Measurements from ENCODE around the gene SORBS1. TPM values are rescaled to one million over a fixed set of nuclear protein-coding genes. Genes with fewer than 3 reads are reported as not detected.

Gene SORBS1
- total and polyA plus RNA-seq, 4 donors = 13.1 to 68.9 (median 44.0) TPM

- Histone ChIP-seq H3K27me3 (ENCODE audit: control insufficient read depth in 3 of 3, insufficient read depth in 3 of 3, low read length in 2 of 3) (no peaks in the 10 kb centered on the region), H3K36me3 (ENCODE audit: control insufficient read depth in 4 of 4, insufficient read depth in 4 of 4, low read length in 4 of 4) (peaks cover 4 to 26% (median 19%) of the 10 kb centered on the region in 4 donors), H3K9ac (ENCODE audit: insufficient read depth in 1 of 2, low read length in 2 of 2) (no peak overlapping the region), H3K4me3 (no peak overlapping the region), H3K9me3 (ENCODE audit: control insufficient read depth in 4 of 4, insufficient read depth in 3 of 4, low read length in 3 of 4) (no peaks in the 10 kb centered on the region), H3K4me1 (ENCODE audit: control insufficient read depth in 5 of 5, insufficient read depth in 5 of 5, low read length in 5 of 5) (peaks cover 0 to 31% (median 18%) of the 10 kb centered on the region in 5 donors), H3K27ac (ENCODE audit: low read depth in 1 of 2, low read length in 1 of 2) (no peak overlapping the region)
- DNase-seq = no peak
- WGBS, 2 donors = 95% methylated on average over 3 of the region's 3 CpGs
- TF ChIP-seq, protein P1, sequence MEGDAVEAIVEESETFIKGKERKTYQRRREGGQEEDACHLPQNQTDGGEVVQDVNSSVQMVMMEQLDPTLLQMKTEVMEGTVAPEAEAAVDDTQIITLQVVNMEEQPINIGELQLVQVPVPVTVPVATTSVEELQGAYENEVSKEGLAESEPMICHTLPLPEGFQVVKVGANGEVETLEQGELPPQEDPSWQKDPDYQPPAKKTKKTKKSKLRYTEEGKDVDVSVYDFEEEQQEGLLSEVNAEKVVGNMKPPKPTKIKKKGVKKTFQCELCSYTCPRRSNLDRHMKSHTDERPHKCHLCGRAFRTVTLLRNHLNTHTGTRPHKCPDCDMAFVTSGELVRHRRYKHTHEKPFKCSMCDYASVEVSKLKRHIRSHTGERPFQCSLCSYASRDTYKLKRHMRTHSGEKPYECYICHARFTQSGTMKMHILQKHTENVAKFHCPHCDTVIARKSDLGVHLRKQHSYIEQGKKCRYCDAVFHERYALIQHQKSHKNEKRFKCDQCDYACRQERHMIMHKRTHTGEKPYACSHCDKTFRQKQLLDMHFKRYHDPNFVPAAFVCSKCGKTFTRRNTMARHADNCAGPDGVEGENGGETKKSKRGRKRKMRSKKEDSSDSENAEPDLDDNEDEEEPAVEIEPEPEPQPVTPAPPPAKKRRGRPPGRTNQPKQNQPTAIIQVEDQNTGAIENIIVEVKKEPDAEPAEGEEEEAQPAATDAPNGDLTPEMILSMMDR (IDR thresholded peaks at IDR 0.05; ENCODE audit: control extremely low read depth, extremely low read depth) = no peak
- no peak for ATAC-seq (ENCODE audit: insufficient read depth, low FRiP score)
These were observed 299.2 kb downstream of the SORBS1 start for GRCh38 chr10:95261926-95262325.

Other genes starting within 250 kb of the SORBS1 start
- 10 to 100 TPM; 39.3 to 44.5 TPM for gene ALDH18A1, start 95.3 kb upstream of the SORBS1 start, total RNA-seq
- 10 to 100 TPM; 12.6 to 21.1 TPM for gene ALDH18A1, start 95.3 kb upstream of the SORBS1 start, polyA plus RNA-seq
- gene TCTN3, start 132.6 kb upstream of the SORBS1 start, total RNA-seq = 10 to 100 TPM; 38.1 to 43.2 TPM
- 10 to 100 TPM; 13.1 to 21.4 TPM for gene TCTN3, start 132.6 kb upstream of the SORBS1 start, polyA plus RNA-seq
- 10 to 100 TPM; 20.9 to 46.6 TPM for gene ENTPD1, start 194.8 kb upstream of the SORBS1 start, total RNA-seq
- gene ENTPD1, start 194.8 kb upstream of the SORBS1 start, polyA plus RNA-seq = 10 to 100 TPM in 1 of 2 donors, 1 to 10 TPM in 1; 5.5 to 15.6 TPM

All from lung (tissue), 12 donors.